Glomerular visceral epithelial cell (primary cell): ENCODE results near the gene SLC26A2.
A peak's percentile ranks its signal among the peaks of the same experiment; 100 is the strongest.
"Not testable (repeated sequence)": the region's sequence is repeated elsewhere in the genome, so short reads cannot be mapped to it uniquely, and the experiment has no call there.

Source experiments
- DNase-seq: peaks from one replicate; pipeline ENCODE4 v3.0.0-alpha.2; 2016; ENCODE audit errors: extremely low spot score

Gene SLC26A2

GRCh38 chr5:149937610-149938009 lies 22.9 kb upstream of the SLC26A2 start:
- DNase-seq: peak; percentile 62

- DNase-seq: peak; percentile 94
These were observed 22.3 kb upstream of the SLC26A2 start for GRCh38 chr5:149938279-149938678.

- DNase-seq: peak; percentile 93
These were observed 21.7 kb upstream of the SLC26A2 start for GRCh38 chr5:149938791-149939358.

- peak; percentile 75 for DNase-seq
These were observed 21.0 kb upstream of the SLC26A2 start for GRCh38 chr5:149939546-149939945.

- DNase-seq: no peak
These were observed 20.4 kb upstream of the SLC26A2 start for GRCh38 chr5:149940077-149940574.

GRCh38 chr5:149940941-149941644 lies 19.5 kb upstream of the SLC26A2 start:
- no peak for DNase-seq

- DNase-seq: no peak
These were observed 18.8 kb upstream of the SLC26A2 start for GRCh38 chr5:149941795-149942194.

GRCh38 chr5:149942199-149942598 lies 18.4 kb upstream of the SLC26A2 start:
- no peak for DNase-seq

GRCh38 chr5:149942741-149943169 lies 17.8 kb upstream of the SLC26A2 start:
- DNase-seq: not testable (repeated sequence)

- DNase-seq: not testable (repeated sequence)
These were observed 17.2 kb upstream of the SLC26A2 start for GRCh38 chr5:149943177-149943949.

- no peak for DNase-seq
These were observed 15.9 kb upstream of the SLC26A2 start, which contains the start of gene PDE6A for GRCh38 chr5:149944666-149945065. PDE6A (minus strand) TSS chr5:149944793; CDS start chr5:149944673, 120 bp downstream.

GRCh38 chr5:149946118-149946517 lies 14.4 kb upstream of the SLC26A2 start:
- DNase-seq: no peak

GRCh38 chr5:149948993-149949392 lies 11.6 kb upstream of the SLC26A2 start:
- DNase-seq: no peak

GRCh38 chr5:149951138-149951749 lies 9.3 kb upstream of the SLC26A2 start:
- DNase-seq: no peak

- no peak for DNase-seq
These were observed 7.0 kb upstream of the SLC26A2 start for GRCh38 chr5:149953436-149954121.

GRCh38 chr5:149954798-149955197 lies 5.8 kb upstream of the SLC26A2 start:
- DNase-seq: no peak

- DNase-seq: no peak
These were observed 3.9 kb upstream of the SLC26A2 start for GRCh38 chr5:149956685-149957084.

- DNase-seq: peak; percentile 96
These were observed 2.7 kb upstream of the SLC26A2 start for GRCh38 chr5:149957855-149958254.

GRCh38 chr5:149959406-149960236 lies 937 bp upstream of the SLC26A2 start:
- peak; percentile 64 for DNase-seq

GRCh38 chr5:149961186-149961685 lies 678 bp downstream of the SLC26A2 start:
- DNase-seq: no peak
